RWPE2 (cell line): ENCODE results near the gene RNH1.

Experiments
- ATAC-seq: fragments of 200-7000 bp; cut with Tn5 transposase; 3 replicates; pipeline ENCODE4 v1.9.1; 2021; ENCODE audit warnings: low read depth
- DNase-seq: peaks from one replicate; pipeline ENCODE4 v3.0.0-alpha.2; 2020; ENCODE audit warnings: low spot score
- H3K27ac ChIP-seq: fragments of 450-650 bp; 2 replicates; pipeline ENCODE4 v1.5.1; 2017; ENCODE audit warnings: mild to moderate bottlenecking; ENCODE audit not compliant: poor library complexity, severe bottlenecking
- H3K27me3 ChIP-seq: fragments of 250-450 bp; sonication (Bioruptor Pico); 2 replicates; pipeline ENCODE4 v1.5.1; 2021; ENCODE audit warnings: mild to moderate bottlenecking, moderate library complexity; ENCODE audit not compliant: insufficient read depth, poor library complexity, severe bottlenecking
- H3K36me3 ChIP-seq: fragments of 250-450 bp; sonication (Bioruptor Pico); 2 replicates; pipeline ENCODE4 v1.5.1; 2020; ENCODE audit warnings: low read depth, mild to moderate bottlenecking, moderate library complexity
- H3K4me1 ChIP-seq: fragments of 250-450 bp; sonication (Bioruptor Pico); 2 replicates; pipeline ENCODE4 v1.5.1; 2021; ENCODE audit warnings: mild to moderate bottlenecking, moderate library complexity; ENCODE audit not compliant: insufficient read depth, poor library complexity, severe bottlenecking
- H3K4me3 ChIP-seq: fragments of 250-450 bp; sonication (Bioruptor Pico); 2 replicates; pipeline ENCODE4 v1.5.1; 2021; ENCODE audit warnings: mild to moderate bottlenecking, moderate library complexity; ENCODE audit not compliant: severe bottlenecking
- H3K9me3 ChIP-seq: fragments of 250-450 bp; sonication (Bioruptor Pico); 2 replicates; pipeline ENCODE4 v1.5.1; 2021; ENCODE audit warnings: mild to moderate bottlenecking, moderate library complexity; ENCODE audit not compliant: severe bottlenecking
- TF ChIP-seq, protein P1 (sequence below): fragments of 450-650 bp; IDR thresholded peaks from one replicate; pipeline ENCODE4 v1.5.1; 2017; ENCODE audit warnings: mild to moderate bottlenecking, moderate library complexity; ENCODE audit not compliant: poor library complexity, severe bottlenecking

RNH1 gene

DNA sequence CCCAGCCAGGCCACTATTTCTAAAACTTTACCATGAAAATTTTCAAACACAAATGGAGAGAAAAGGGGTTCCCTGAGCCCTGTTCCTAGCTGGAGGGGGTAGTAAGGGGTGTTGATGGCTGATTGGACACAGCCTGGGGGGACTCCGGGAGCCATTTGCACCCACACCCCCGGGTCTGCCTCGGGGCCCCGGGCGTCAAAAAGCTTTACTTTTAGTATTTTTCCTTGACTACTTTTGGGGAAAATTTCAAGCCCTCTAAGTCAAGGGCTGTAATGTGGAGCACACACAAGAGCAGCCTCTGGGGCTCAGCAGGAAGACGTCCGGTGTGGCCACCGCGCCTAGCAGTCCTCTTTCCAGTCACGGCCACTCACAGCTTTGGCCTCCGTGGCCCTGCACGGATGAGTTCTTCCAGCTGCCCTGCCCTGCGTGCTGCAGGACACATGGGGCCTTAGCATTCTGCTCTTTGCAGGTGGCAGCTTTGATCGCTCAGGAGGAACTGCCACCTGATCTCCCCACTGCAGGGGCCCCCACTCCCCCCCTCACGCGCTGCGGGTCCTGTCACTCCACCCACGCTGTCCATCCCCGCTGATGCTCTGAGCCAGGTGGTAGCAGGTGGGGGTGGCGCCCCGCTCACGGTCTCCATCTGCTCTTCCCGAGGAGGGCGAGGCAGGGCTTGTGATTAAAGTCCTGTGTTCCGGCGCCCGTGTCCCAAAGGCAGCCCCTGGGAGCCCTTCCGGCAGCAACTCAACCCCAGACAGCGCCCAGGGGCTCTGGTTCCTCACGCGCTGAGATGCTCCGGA, 14.4 kb downstream of the RNH1 start:
- ATAC-seq (no peak), DNase-seq (no peak)
- H3K27me3 ChIP-seq: no peaks in the 10 kb centered on the region
- no peak overlapping the region for H3K4me3 ChIP-seq
- H3K27ac ChIP-seq: no peak overlapping the region
- no peaks in the 10 kb centered on the region for H3K9me3 ChIP-seq
- H3K36me3 ChIP-seq: peaks cover 37% of the 10 kb centered on the region
- no peaks in the 10 kb centered on the region for H3K4me1 ChIP-seq
- TF ChIP-seq, protein P1, sequence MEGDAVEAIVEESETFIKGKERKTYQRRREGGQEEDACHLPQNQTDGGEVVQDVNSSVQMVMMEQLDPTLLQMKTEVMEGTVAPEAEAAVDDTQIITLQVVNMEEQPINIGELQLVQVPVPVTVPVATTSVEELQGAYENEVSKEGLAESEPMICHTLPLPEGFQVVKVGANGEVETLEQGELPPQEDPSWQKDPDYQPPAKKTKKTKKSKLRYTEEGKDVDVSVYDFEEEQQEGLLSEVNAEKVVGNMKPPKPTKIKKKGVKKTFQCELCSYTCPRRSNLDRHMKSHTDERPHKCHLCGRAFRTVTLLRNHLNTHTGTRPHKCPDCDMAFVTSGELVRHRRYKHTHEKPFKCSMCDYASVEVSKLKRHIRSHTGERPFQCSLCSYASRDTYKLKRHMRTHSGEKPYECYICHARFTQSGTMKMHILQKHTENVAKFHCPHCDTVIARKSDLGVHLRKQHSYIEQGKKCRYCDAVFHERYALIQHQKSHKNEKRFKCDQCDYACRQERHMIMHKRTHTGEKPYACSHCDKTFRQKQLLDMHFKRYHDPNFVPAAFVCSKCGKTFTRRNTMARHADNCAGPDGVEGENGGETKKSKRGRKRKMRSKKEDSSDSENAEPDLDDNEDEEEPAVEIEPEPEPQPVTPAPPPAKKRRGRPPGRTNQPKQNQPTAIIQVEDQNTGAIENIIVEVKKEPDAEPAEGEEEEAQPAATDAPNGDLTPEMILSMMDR: no peak

GRCh38 chr11:491358-491757, 15.7 kb downstream of the RNH1 start:
- no peaks in the 10 kb centered on the region for H3K4me1 ChIP-seq
- H3K27me3 ChIP-seq: no peaks in the 10 kb centered on the region
- H3K4me3 ChIP-seq: no peak overlapping the region
- ATAC-seq (no peak), DNase-seq (peak; percentile 52)
- peaks cover 30% of the 10 kb centered on the region for H3K36me3 ChIP-seq
- TF ChIP-seq, protein P1: no peak
- H3K27ac ChIP-seq: no peak overlapping the region
- H3K9me3 ChIP-seq: no peaks in the 10 kb centered on the region

DNA sequence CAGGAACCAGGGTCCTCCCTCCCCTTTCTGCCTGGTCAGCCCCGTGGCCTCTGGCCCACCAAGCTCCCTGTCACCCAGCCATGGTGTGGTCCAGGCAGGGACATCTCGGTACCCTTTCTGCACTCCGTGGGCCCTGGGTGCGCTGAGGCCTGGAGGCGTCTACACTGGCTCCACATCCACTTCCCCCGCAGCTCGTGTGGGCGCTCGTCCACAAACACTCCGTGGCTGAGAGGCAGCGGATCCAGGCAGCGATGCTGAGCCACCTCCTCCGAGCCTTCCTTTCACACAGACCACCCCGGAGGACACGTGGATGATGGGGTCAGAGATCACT, 16.1 kb downstream of the RNH1 start:
- TF ChIP-seq, protein P1: no peak
- Histone ChIP-seq H3K4me1 (no peaks in the 10 kb centered on the region), H3K4me3 (no peak overlapping the region), H3K36me3 (peaks cover 26% of the 10 kb centered on the region), H3K27ac (no peak overlapping the region), H3K9me3 (no peaks in the 10 kb centered on the region), H3K27me3 (no peaks in the 10 kb centered on the region)
- ATAC-seq: no peak
- DNase-seq: no peak

DNA sequence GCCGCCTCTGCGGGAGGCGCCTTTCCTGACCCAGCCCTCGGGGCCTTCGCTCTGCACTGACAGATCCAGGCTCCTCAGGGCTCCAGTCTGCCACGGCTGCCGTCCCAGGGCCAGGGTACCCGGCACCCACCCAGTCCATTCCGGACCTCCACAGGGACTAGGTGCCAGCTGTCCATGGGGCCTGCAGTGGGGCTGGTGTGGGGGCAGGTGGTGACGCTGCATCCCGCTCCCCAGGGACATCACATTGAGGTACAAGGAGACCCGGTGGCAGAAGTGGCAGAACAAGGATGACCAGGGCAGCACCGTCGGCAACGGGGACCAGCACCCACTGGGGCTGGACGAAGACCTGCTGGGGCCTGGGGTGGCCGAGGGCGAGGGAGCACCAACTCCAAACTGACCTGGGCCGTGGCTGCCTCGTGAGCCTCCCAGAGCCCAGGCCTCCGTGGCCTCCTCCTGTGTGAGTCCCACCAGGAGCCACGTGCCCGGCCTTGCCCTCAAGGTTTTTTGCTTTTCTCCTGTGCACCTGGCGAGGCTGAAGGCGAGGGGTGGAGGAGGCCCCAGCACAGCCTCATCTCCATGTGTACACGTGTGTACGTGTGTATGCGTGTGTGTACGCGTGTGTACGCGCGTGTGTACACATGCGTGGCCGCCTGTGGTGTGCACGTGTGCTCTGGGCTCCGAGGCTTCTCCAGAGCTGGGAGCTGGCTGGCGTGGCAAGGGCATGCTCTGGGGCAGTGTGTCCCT, 16.7 kb downstream of the RNH1 start:
- Histone ChIP-seq H3K4me1 (no peaks in the 10 kb centered on the region), H3K4me3 (no peak overlapping the region), H3K9me3 (no peaks in the 10 kb centered on the region), H3K36me3 (peaks cover 20% of the 10 kb centered on the region), H3K27me3 (no peaks in the 10 kb centered on the region), H3K27ac (no peak overlapping the region)
- TF ChIP-seq, protein P1: no peak
- ATAC-seq (no peak), DNase-seq (peak; percentile 63)

GRCh38 chr11:489610-490185, 17.3 kb downstream of the RNH1 start:
- peak; percentile 67 for DNase-seq
- no peak overlapping the region for H3K27ac ChIP-seq
- no peaks in the 10 kb centered on the region for H3K4me1 ChIP-seq
- no peak overlapping the region for H3K4me3 ChIP-seq
- no peaks in the 10 kb centered on the region for H3K9me3 ChIP-seq
- H3K36me3 ChIP-seq: peaks cover 16% of the 10 kb centered on the region
- TF ChIP-seq, protein P1: no peak
- ATAC-seq: no peak; the same call in 2 of the 3 replicates
- no peaks in the 10 kb centered on the region for H3K27me3 ChIP-seq
